Keratinocyte (primary cell): Measurements from ENCODE around the gene CSH1. TPM values are rescaled to one million over a fixed set of nuclear protein-coding genes. Genes with fewer than 3 reads are reported as not detected.

Experiments used
- DNase-seq: peaks from one replicate; pipeline ENCODE4 v3.0.0-alpha.2; 2011; ENCODE audit warnings: low read depth, missing footprints, low spot score
- FAIRE-seq: peaks from 2 replicates; lab custom pipeline; 2011; peaks lifted over from hg19 to GRCh38; lab: Jason Lieb, UNC
- H2AFZ ChIP-seq: 2 replicates; pipeline ENCODE4 v1.6.0; 2012; ENCODE audit warnings: low read length, control low read depth, inconsistent platforms; ENCODE audit not compliant: control insufficient read depth
- H3K27ac ChIP-seq: 2 replicates; pipeline ENCODE4 v1.5.1; 2011; ENCODE audit warnings: low read length; ENCODE audit not compliant: control insufficient read depth, insufficient read depth
- H3K27me3 ChIP-seq: 3 replicates; pipeline ENCODE4 v1.6.0; 2011; ENCODE audit warnings: low read length; ENCODE audit not compliant: control insufficient read depth, insufficient read depth; ENCODE audit errors: extremely low read depth
- H3K36me3 ChIP-seq, 2 experiments: 2 replicates in 1 of 2; 3 replicates in 1 of 2; pipeline ENCODE4 v1.5.1; 2011; ENCODE audit warnings: low read length in 2 of 2, mild to moderate bottlenecking in 1 of 2; ENCODE audit not compliant: control insufficient read depth in 2 of 2, insufficient read depth in 2 of 2; ENCODE audit errors: extremely low read depth in 1 of 2
- H3K4me1 ChIP-seq: 3 replicates; pipeline ENCODE4 v1.5.1; 2011; ENCODE audit warnings: low read length; ENCODE audit not compliant: control insufficient read depth, insufficient read depth; ENCODE audit errors: extremely low read depth
- H3K4me2 ChIP-seq: 3 replicates; pipeline ENCODE4 v1.6.0; 2011; ENCODE audit warnings: low read depth, low read length; ENCODE audit not compliant: control insufficient read depth, insufficient read depth; ENCODE audit errors: extremely low read depth
- H3K4me3 ChIP-seq, 3 experiments: fragments of 200-600 bp in 1 of 3; sonication (generic) in 1 of 3; 2 replicates in 2 of 3; 3 replicates in 1 of 3; pipeline ENCODE4 v1.5.1; 2011 to 2016; ENCODE audit warnings: low read length in 3 of 3, mild to moderate bottlenecking in 3 of 3, control low read depth in 2 of 3, inconsistent platforms in 1 of 3, low read depth in 1 of 3, mixed read lengths in 1 of 3, mixed run types in 1 of 3, moderate library complexity in 1 of 3; ENCODE audit not compliant: control insufficient read depth in 2 of 3, insufficient read depth in 2 of 3; ENCODE audit errors: extremely low read depth in 1 of 3
- H3K79me2 ChIP-seq: 2 replicates; pipeline ENCODE4 v1.6.0; 2012; ENCODE audit warnings: low read length; ENCODE audit not compliant: control insufficient read depth, insufficient read depth
- H3K9ac ChIP-seq: 3 replicates; pipeline ENCODE4 v1.6.0; 2011; ENCODE audit warnings: low read length; ENCODE audit not compliant: control insufficient read depth, insufficient read depth; ENCODE audit errors: extremely low read depth
- H3K9me1 ChIP-seq: 3 replicates; pipeline ENCODE4 v1.6.0; 2011; ENCODE audit warnings: low read length; ENCODE audit not compliant: control insufficient read depth, insufficient read depth; ENCODE audit errors: extremely low read depth
- H3K9me3 ChIP-seq: 2 replicates; pipeline ENCODE4 v1.5.1; 2012; ENCODE audit warnings: low read depth, low read length; ENCODE audit not compliant: control insufficient read depth
- H4K20me1 ChIP-seq: 3 replicates; pipeline ENCODE4 v1.6.0; 2011; ENCODE audit warnings: low read length; ENCODE audit not compliant: control insufficient read depth, insufficient read depth; ENCODE audit errors: extremely low read depth
- EZH2 ChIP-seq: IDR thresholded peaks from one replicate; pipeline ENCODE4 v1.6.1; 2012; ENCODE audit warnings: inconsistent platforms, mild to moderate bottlenecking, low read length, moderate library complexity
- dilution Hi-C: fragments of 300-500 bp; cut with MboI; formaldehyde crosslinking; loops from one replicate; pipeline ENCODE4 v1.7.0; 2020; ENCODE audit warnings: low sequenced_read_pairs; ENCODE audit not compliant: extremely low pct_ligation_motif_present
- polyA plus RNA-seq, 5 experiments: library from polyadenylated mRNA; depleted of rRNA in 3 of 5; stranded (reverse) in 3 of 5; stranded (forward) in 1 of 5; unstranded in 1 of 5; fragments of >200 nt; gene quantifications; 1 replicate in 1 of 5; 2 replicates in 3 of 5; 3 replicates in 1 of 5; pipeline versions ENCODE4 v1.2.1 to v1.2.3, GENCODE V29; 2011 to 2012; ENCODE audit warnings: missing spikeins in 2 of 5, low read depth in 1 of 5, low replicate concordance in 1 of 5
- TF ChIP-seq, protein P1 (sequence below), 3 experiments: IDR thresholded peaks in 1 of 3; conservative IDR thresholded peaks in 1 of 3; optimal IDR thresholded peaks in 1 of 3; 2 replicates in 2 of 3; 3 replicates in 1 of 3; pipeline versions ENCODE3 to v1.5.1; 2011; ENCODE audit warnings: low read length in 3 of 3, mild to moderate bottlenecking in 3 of 3, moderate library complexity in 2 of 3, control low read depth in 1 of 3, inconsistent platforms in 1 of 3; ENCODE audit not compliant: insufficient read depth in 2 of 3; ENCODE audit errors: extremely low read depth in 1 of 3

The CSH1 gene
- polyA plus RNA-seq, 1 donor (not counting 4 experiments of a cell fraction or from before 2014, with no cell fraction given), result not detected

DNA sequence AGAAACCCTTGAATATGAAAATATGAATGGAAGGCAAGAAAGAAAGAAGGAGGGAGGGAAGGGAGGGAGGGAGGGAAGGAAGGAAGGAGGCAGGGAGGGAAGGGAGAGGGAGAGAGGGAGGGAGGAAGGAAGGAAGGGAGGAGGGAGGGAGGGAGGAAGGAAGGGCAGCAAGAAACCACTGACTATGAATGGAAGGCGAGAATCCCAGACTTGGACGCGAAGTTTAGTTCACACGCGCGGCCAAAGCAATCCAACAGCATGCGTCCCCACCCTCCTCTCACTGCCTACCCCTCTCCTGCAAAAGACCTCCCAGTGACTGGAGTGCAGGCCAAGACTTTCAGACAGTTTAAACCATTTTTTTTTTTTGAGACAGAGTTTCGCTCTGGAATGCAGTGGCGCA, 46.0 kb downstream of the CSH1 start:
- no peak for FAIRE-seq
- dilution Hi-C loops, result no loop called here

DNA sequence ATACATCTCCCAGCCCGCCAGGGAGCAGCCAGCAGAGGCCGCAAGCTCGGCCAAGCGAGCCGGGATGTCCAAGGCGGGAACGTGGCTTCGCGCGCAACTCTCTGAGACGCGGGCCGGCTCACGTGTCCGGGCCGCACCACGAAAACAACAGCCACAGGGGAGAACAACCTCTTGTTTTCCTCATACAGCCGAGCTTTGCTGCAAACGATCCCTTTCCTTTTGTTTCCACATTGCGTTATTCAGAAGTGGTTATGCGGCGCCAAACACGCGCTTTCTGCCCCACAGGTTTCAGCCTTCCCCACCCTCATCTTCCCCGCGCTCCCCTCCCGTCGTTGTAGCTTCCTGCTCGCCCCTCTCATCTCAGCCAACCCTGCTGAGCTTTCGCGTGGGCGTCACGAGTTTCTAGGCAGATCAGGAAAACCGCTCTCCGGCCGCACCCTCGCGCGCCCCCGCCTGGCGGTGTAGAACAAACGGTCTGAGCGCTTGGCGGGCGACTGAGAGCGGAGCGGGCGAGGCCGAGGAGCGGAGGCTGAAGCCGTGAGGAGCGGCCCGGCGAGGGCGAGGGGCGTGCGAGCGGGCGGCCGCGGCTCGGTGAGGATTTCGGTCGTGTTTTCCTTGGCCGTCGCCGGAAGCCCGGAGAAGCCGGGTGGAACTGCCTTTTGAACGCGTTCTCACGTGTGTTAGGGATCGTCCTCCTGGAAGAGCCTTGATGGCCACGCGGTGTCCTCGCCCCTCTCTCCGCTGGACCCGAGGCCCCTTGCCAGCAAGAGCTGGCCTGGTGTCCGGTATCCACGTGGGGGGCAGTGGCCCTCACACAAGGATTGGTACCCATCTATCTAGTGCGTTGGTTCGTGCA, 47.3 kb downstream of the CSH1 start:
- peak overlapping the region; percentile 54 for H3K27ac ChIP-seq
- DNase-seq, result peak; percentile 48
- FAIRE-seq, result no peak

More for the DNA sequence above, 46.0 kb downstream of the CSH1 start:
- Histone ChIP-seq H3K79me2 (no peaks in the 10 kb centered on the region), H3K9me3 (no peaks in the 10 kb centered on the region), H3K27me3 (peaks cover 9% of the 10 kb centered on the region), H3K4me1 (no peaks in the 10 kb centered on the region), H2AFZ (no peak overlapping the region), H3K4me2 (no peak overlapping the region), H3K9me1 (no peaks in the 10 kb centered on the region), H3K4me3 (no peak overlapping the region), H4K20me1 (no peaks in the 10 kb centered on the region), H3K9ac (no peak overlapping the region), H3K36me3 (no peaks in the 10 kb centered on the region), H3K27ac (no peak overlapping the region)
- TF ChIP-seq EZH2, result no peak
- TF ChIP-seq, protein P1, sequence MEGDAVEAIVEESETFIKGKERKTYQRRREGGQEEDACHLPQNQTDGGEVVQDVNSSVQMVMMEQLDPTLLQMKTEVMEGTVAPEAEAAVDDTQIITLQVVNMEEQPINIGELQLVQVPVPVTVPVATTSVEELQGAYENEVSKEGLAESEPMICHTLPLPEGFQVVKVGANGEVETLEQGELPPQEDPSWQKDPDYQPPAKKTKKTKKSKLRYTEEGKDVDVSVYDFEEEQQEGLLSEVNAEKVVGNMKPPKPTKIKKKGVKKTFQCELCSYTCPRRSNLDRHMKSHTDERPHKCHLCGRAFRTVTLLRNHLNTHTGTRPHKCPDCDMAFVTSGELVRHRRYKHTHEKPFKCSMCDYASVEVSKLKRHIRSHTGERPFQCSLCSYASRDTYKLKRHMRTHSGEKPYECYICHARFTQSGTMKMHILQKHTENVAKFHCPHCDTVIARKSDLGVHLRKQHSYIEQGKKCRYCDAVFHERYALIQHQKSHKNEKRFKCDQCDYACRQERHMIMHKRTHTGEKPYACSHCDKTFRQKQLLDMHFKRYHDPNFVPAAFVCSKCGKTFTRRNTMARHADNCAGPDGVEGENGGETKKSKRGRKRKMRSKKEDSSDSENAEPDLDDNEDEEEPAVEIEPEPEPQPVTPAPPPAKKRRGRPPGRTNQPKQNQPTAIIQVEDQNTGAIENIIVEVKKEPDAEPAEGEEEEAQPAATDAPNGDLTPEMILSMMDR (optimal IDR thresholded peaks at IDR 0.05 in 1 of 3, IDR thresholded peaks at IDR 0.05 in 1 of 3, conservative IDR thresholded peaks at IDR 0.05 in 1 of 3; ENCODE audit: extremely low read depth in 1 of 3, insufficient read depth in 2 of 3, low read length in 3 of 3), result no peak
- DNase-seq, result no peak

More for the DNA sequence above, 47.3 kb downstream of the CSH1 start:
- TF ChIP-seq EZH2, result no peak
- TF ChIP-seq, protein P1 (optimal IDR thresholded peaks at IDR 0.05 in 1 of 3, IDR thresholded peaks at IDR 0.05 in 1 of 3, conservative IDR thresholded peaks at IDR 0.05 in 1 of 3; ENCODE audit: extremely low read depth in 1 of 3, insufficient read depth in 2 of 3, low read length in 3 of 3), result peak; percentile 60 to 80 (median 76)
- H3K9me1 ChIP-seq, result no peaks in the 10 kb centered on the region
- H4K20me1 ChIP-seq, result no peaks in the 10 kb centered on the region
- peak overlapping the region; percentile 99 for H2AFZ ChIP-seq
- no peaks in the 10 kb centered on the region for H3K79me2 ChIP-seq
- peak overlapping the region; percentile 72 for H3K9ac ChIP-seq
- peak overlapping the region; percentile 82 for H3K4me2 ChIP-seq
- H3K36me3 ChIP-seq, result no peaks in the 10 kb centered on the region
- H3K4me1 ChIP-seq, result no peaks in the 10 kb centered on the region
- H3K4me3 ChIP-seq, result peak overlapping the region in 2 of 3 experiments; percentile 51 to 66
- H3K9me3 ChIP-seq, result no peaks in the 10 kb centered on the region
- H3K27me3 ChIP-seq, result peaks cover 9% of the 10 kb centered on the region
- dilution Hi-C loops, result no loop called here
